SK-N-SH (cell line): ENCODE data around the gene HOXB2.

ENCODE experiments used
- EZH2phosphoT487 ChIP-seq: fragments of 200-600 bp; sonication (generic); IDR thresholded peaks from 2 replicates; pipeline ENCODE4 v1.6.1; 2017; ENCODE audit warnings: low read depth, mixed run types, mild to moderate bottlenecking, antibody characterized with exemption, moderate library complexity, borderline replicate concordance
- FOXJ3 ChIP-seq: sonication (generic); formaldehyde crosslinking; IDR thresholded peaks from 2 replicates; pipeline ENCODE4 v1.5.1; 2020; ENCODE audit warnings: mild to moderate bottlenecking, missing genetic modification reagents
- SIN3A ChIP-seq: IDR thresholded peaks from 2 replicates; pipeline ENCODE4 v1.6.1; 2012; ENCODE audit warnings: low read depth, mild to moderate bottlenecking, low read length, moderate library complexity, borderline replicate concordance
- TAF1 ChIP-seq: IDR thresholded peaks from 2 replicates; pipeline ENCODE4 v1.6.1; 2012; ENCODE audit warnings: low read depth, mild to moderate bottlenecking, low read length, moderate library complexity, borderline replicate concordance
- YY1 ChIP-seq: IDR thresholded peaks from 2 replicates; pipeline ENCODE4 v1.4.0; 2012; ENCODE audit warnings: low read depth, mild to moderate bottlenecking
- TF ChIP-seq, protein P1 (sequence below): fragments of 200-600 bp; sonication (generic); IDR thresholded peaks from 2 replicates; pipeline ENCODE4 v1.6.1; 2017; ENCODE audit warnings: antibody characterized with exemption, mild to moderate bottlenecking, moderate library complexity
- TF ChIP-seq, protein P2 (sequence below): IDR thresholded peaks from 2 replicates; pipeline ENCODE4; 2012
- TF ChIP-seq, protein P3 (sequence below): IDR thresholded peaks from 2 replicates; pipeline ENCODE4 v1.4.0; 2012; ENCODE audit warnings: low read depth
- TF ChIP-seq, protein P4 (sequence below): IDR thresholded peaks from 2 replicates; pipeline ENCODE4 v1.6.1; 2012; ENCODE audit warnings: mild to moderate bottlenecking, low read depth, low read length, moderate library complexity

DNA sequence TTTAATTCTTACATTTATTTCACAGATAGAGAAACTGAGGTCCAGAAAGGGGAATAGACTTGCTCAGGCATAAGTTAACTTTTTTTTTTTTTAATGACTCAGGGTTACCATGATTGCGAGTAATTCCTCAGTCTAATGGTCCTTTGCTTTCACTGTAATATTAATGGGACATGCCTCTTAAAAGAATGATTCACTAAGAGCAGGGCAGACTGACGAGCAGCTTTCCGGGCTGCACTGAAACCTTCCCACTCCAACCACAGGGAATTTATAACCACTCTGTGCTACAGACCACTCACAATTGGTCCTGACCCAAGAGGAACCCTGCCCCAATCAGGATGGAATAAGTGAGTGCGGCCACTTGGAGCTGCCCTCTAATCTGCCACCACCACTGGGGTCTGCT is 5.7 kb downstream of the HOXB2 start:
- TF ChIP-seq YY1 (no peak), SIN3A (no peak), FOXJ3 (no peak), EZH2phosphoT487 (no peak), TAF1 (no peak)
- TF ChIP-seq, protein P1, sequence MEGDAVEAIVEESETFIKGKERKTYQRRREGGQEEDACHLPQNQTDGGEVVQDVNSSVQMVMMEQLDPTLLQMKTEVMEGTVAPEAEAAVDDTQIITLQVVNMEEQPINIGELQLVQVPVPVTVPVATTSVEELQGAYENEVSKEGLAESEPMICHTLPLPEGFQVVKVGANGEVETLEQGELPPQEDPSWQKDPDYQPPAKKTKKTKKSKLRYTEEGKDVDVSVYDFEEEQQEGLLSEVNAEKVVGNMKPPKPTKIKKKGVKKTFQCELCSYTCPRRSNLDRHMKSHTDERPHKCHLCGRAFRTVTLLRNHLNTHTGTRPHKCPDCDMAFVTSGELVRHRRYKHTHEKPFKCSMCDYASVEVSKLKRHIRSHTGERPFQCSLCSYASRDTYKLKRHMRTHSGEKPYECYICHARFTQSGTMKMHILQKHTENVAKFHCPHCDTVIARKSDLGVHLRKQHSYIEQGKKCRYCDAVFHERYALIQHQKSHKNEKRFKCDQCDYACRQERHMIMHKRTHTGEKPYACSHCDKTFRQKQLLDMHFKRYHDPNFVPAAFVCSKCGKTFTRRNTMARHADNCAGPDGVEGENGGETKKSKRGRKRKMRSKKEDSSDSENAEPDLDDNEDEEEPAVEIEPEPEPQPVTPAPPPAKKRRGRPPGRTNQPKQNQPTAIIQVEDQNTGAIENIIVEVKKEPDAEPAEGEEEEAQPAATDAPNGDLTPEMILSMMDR: no peak
- TF ChIP-seq, protein P2, sequence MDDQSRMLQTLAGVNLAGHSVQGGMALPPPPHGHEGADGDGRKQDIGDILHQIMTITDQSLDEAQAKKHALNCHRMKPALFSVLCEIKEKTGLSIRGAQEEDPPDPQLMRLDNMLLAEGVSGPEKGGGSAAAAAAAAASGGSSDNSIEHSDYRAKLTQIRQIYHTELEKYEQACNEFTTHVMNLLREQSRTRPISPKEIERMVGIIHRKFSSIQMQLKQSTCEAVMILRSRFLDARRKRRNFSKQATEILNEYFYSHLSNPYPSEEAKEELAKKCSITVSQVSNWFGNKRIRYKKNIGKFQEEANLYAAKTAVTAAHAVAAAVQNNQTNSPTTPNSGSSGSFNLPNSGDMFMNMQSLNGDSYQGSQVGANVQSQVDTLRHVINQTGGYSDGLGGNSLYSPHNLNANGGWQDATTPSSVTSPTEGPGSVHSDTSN: no peak
- TF ChIP-seq, protein P3, sequence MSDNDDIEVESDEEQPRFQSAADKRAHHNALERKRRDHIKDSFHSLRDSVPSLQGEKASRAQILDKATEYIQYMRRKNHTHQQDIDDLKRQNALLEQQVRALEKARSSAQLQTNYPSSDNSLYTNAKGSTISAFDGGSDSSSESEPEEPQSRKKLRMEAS: no peak
- TF ChIP-seq, protein P4, sequence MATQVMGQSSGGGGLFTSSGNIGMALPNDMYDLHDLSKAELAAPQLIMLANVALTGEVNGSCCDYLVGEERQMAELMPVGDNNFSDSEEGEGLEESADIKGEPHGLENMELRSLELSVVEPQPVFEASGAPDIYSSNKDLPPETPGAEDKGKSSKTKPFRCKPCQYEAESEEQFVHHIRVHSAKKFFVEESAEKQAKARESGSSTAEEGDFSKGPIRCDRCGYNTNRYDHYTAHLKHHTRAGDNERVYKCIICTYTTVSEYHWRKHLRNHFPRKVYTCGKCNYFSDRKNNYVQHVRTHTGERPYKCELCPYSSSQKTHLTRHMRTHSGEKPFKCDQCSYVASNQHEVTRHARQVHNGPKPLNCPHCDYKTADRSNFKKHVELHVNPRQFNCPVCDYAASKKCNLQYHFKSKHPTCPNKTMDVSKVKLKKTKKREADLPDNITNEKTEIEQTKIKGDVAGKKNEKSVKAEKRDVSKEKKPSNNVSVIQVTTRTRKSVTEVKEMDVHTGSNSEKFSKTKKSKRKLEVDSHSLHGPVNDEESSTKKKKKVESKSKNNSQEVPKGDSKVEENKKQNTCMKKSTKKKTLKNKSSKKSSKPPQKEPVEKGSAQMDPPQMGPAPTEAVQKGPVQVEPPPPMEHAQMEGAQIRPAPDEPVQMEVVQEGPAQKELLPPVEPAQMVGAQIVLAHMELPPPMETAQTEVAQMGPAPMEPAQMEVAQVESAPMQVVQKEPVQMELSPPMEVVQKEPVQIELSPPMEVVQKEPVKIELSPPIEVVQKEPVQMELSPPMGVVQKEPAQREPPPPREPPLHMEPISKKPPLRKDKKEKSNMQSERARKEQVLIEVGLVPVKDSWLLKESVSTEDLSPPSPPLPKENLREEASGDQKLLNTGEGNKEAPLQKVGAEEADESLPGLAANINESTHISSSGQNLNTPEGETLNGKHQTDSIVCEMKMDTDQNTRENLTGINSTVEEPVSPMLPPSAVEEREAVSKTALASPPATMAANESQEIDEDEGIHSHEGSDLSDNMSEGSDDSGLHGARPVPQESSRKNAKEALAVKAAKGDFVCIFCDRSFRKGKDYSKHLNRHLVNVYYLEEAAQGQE: no peak
